Measurements from ENCODE around the gene PALM2AKAP2. TPM values are rescaled to one million over a fixed set of nuclear protein-coding genes. Genes with fewer than 3 reads are reported as not detected.

PALM2AKAP2 gene
- total RNA-seq, 1 donor from 2014 or later = 3.9 TPM

- DNase-seq (ENCODE audit: extremely low read depth, low read depth, low spot score) = no peak
Observed at GRCh38 chr9:109771087-109771486, 8.9 kb upstream of the PALM2AKAP2 start.

GRCh38 chr9:109771796-109772531 lies 8.0 kb upstream of the PALM2AKAP2 start:
- no peak for DNase-seq (ENCODE audit: extremely low read depth, low read depth, low spot score)

- DNase-seq (ENCODE audit: extremely low read depth, low read depth, low spot score) = no peak
Observed at GRCh38 chr9:109775516-109775915, 4.5 kb upstream of the PALM2AKAP2 start.

- DNase-seq (ENCODE audit: extremely low read depth, low read depth, low spot score) = no peak
Observed at GRCh38 chr9:109776391-109776790, 3.6 kb upstream of the PALM2AKAP2 start.

- no peak for DNase-seq (ENCODE audit: extremely low read depth, low read depth, low spot score)
Observed at GRCh38 chr9:109780453-109781033, 545 bp downstream of the PALM2AKAP2 start.

- DNase-seq (ENCODE audit: extremely low read depth, low read depth, low spot score) = no peak
Observed at GRCh38 chr9:109781086-109781485, 1.1 kb downstream of the PALM2AKAP2 start.

- DNase-seq (ENCODE audit: extremely low read depth, low read depth, low spot score) = no peak
Observed at GRCh38 chr9:109781541-109782197, 1.7 kb downstream of the PALM2AKAP2 start.

- no peak for DNase-seq (ENCODE audit: extremely low read depth, low read depth, low spot score)
Observed at GRCh38 chr9:109787735-109788134, 7.7 kb downstream of the PALM2AKAP2 start.

GRCh38 chr9:109789556-109789955 lies 9.6 kb downstream of the PALM2AKAP2 start:
- DNase-seq (ENCODE audit: extremely low read depth, low read depth, low spot score) = no peak

GRCh38 chr9:109789971-109790370 lies 10.0 kb downstream of the PALM2AKAP2 start:
- DNase-seq (ENCODE audit: extremely low read depth, low read depth, low spot score) = no peak

- no peak for DNase-seq (ENCODE audit: extremely low read depth, low read depth, low spot score)
Observed at GRCh38 chr9:109791003-109791677, 11.1 kb downstream of the PALM2AKAP2 start.

- DNase-seq (ENCODE audit: extremely low read depth, low read depth, low spot score) = no peak
Observed at GRCh38 chr9:109791747-109792146, 11.7 kb downstream of the PALM2AKAP2 start.

- no peak for DNase-seq (ENCODE audit: extremely low read depth, low read depth, low spot score)
Observed at GRCh38 chr9:109792951-109793546, 13.1 kb downstream of the PALM2AKAP2 start.

- no peak for DNase-seq (ENCODE audit: extremely low read depth, low read depth, low spot score)
Observed at GRCh38 chr9:109793921-109794320, 13.9 kb downstream of the PALM2AKAP2 start.

- no peak for DNase-seq (ENCODE audit: extremely low read depth, low read depth, low spot score)
Observed at GRCh38 chr9:109794361-109795012, 14.5 kb downstream of the PALM2AKAP2 start.

GRCh38 chr9:109795613-109796012 lies 15.6 kb downstream of the PALM2AKAP2 start:
- no peak for DNase-seq (ENCODE audit: extremely low read depth, low read depth, low spot score)

GRCh38 chr9:109796078-109796477 lies 16.1 kb downstream of the PALM2AKAP2 start:
- DNase-seq (ENCODE audit: extremely low read depth, low read depth, low spot score) = no peak

GRCh38 chr9:109797006-109797405 lies 17.0 kb downstream of the PALM2AKAP2 start:
- DNase-seq (ENCODE audit: extremely low read depth, low read depth, low spot score) = no peak

GRCh38 chr9:109797509-109797908 lies 17.5 kb downstream of the PALM2AKAP2 start:
- DNase-seq (ENCODE audit: extremely low read depth, low read depth, low spot score) = no peak

GRCh38 chr9:109799141-109799540 lies 19.1 kb downstream of the PALM2AKAP2 start:
- DNase-seq (ENCODE audit: extremely low read depth, low read depth, low spot score) = no peak
